ENCODE data around the gene ZNF532.

Gene ZNF532

DNA sequence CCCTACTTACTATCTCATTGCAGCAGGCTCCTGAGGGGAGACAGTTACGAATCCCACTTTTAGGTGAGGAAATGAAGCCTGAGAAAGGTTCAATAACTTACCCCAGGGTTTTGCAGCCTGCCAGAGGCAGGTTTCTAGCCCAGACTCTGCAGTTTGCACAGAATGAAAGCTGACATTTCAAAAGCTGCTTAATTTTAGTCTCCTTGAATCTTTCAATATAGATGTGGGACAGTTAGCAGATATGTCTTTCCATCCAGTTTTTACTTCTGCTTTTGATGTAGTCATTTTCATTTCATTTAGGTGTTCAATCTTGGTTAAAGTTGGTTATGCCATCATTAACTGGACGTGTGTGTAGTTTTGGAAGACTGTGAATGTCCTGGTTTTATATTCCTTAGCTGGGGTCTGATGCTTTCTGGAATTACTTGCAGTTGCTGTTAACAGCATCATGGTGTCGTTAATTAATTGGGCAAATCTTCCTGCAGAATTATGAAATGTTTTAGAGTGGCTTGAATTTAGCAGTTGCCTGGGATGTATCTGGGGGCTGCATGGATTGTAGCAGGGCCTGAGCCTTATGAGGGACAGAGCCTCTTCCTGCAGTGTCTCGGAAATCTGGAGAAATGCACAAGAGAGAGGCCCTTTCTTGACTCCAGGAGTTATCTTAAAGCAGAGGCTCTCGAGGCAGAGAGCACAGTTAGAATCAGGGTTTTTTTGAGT is 100.8 kb downstream of the ZNF532 start:
- Histone ChIP-seq H3K4me1 (ENCODE audit: control insufficient read depth, insufficient read depth, low read length) (no peaks in the 10 kb centered on the region), H3K4me3 (ENCODE audit: low read length) (no peak overlapping the region), H3K36me3 (ENCODE audit: control insufficient read depth, insufficient read depth, low read length) (no peaks in the 10 kb centered on the region), H3K9me3 (ENCODE audit: control insufficient read depth, low read length) (no peaks in the 10 kb centered on the region), H3K27me3 (ENCODE audit: control insufficient read depth, insufficient read depth, low read length) (no peaks in the 10 kb centered on the region), H3K9ac (ENCODE audit: low read length) (no peak overlapping the region)

DNA sequence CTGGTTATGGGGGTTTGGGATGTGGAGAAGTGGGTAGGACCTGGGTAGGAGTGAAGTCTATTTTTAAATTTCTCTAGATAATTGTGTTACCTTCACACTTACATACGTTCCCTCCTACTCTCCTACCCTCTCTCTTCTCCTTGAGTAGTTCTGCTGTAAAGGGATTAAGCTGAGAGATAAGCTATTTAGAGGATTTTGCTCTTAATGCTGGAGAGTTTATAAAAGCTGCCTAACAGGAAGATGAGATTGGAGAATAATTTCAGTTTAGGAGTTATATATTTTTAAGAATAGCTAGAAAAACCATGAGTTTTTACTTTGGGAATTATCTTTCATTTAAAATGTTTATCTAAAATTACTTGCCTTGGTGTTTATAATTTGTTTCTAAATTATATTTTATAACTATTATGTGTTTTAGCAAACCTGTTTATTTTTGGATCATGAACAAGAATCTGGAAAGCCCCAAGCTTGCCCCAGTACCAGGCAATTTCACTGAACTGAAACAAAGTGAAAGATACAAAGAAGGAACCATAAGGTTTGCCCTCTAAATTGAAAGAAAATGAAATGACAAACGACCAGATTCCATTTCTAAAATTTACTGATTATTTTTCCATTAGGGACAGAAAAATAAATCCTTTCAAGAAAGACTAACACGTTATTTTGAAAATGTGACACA is 101.5 kb downstream of the ZNF532 start:
- H3K9ac ChIP-seq (ENCODE audit: low read length), result no peak overlapping the region
- H3K36me3 ChIP-seq (ENCODE audit: control insufficient read depth, insufficient read depth, low read length), result no peaks in the 10 kb centered on the region
- H3K4me1 ChIP-seq (ENCODE audit: control insufficient read depth, insufficient read depth, low read length), result no peaks in the 10 kb centered on the region
- H3K9me3 ChIP-seq (ENCODE audit: control insufficient read depth, low read length), result no peaks in the 10 kb centered on the region
- no peak overlapping the region for H3K4me3 ChIP-seq (ENCODE audit: low read length)
- H3K27me3 ChIP-seq (ENCODE audit: control insufficient read depth, insufficient read depth, low read length), result no peaks in the 10 kb centered on the region

DNA sequence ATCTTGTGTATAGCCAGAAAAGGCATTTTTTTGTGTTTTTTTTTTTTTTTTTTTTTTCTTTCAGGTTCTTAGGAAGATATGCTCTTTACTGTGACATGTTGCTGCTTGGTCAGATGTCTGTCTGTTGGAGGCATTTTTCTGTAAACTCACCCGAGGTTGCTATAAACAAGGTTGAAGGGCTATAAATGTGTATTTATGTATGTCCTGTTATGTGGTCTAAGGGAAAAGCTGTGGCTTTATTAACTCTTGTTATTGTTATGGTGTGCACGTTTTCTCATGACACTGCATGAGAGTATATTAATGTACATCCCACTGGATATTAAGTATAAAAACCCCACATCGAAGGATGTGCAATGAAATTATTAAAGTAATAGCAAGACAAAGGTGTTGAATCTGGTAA is 102.0 kb downstream of the ZNF532 start:
- H3K27me3 ChIP-seq (ENCODE audit: control insufficient read depth, insufficient read depth, low read length), result no peaks in the 10 kb centered on the region
- H3K9ac ChIP-seq (ENCODE audit: low read length), result no peak overlapping the region
- no peak overlapping the region for H3K4me3 ChIP-seq (ENCODE audit: low read length)
- H3K36me3 ChIP-seq (ENCODE audit: control insufficient read depth, insufficient read depth, low read length), result no peaks in the 10 kb centered on the region
- no peaks in the 10 kb centered on the region for H3K4me1 ChIP-seq (ENCODE audit: control insufficient read depth, insufficient read depth, low read length)
- no peaks in the 10 kb centered on the region for H3K9me3 ChIP-seq (ENCODE audit: control insufficient read depth, low read length)

DNA sequence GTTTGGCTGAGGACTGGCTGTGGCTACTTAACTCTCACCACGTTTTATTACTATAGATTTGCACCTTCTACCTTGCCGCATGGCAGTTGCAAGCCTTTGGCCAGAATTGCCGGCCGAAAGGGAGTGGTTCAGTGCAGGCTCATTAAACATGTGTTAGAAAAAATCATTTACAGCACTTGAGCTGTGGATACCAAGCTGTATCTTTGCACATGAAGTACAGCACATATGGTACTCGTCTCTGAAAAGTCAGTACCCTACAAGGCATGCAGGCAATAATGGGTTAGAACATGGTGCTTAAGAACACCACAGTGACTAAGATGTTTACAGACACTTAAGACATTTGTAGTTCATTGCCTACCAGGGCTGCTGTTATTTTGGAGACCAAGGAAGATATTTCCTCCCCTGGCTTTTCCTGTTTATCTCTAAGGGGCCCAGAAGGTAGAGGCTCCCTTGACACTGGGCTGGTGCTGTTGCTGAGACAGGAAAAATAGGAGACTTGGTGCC is 103.1 kb downstream of the ZNF532 start:
- H3K27me3 ChIP-seq (ENCODE audit: control insufficient read depth, insufficient read depth, low read length), result no peaks in the 10 kb centered on the region
- no peaks in the 10 kb centered on the region for H3K36me3 ChIP-seq (ENCODE audit: control insufficient read depth, insufficient read depth, low read length)
- no peaks in the 10 kb centered on the region for H3K9me3 ChIP-seq (ENCODE audit: control insufficient read depth, low read length)
- no peaks in the 10 kb centered on the region for H3K4me1 ChIP-seq (ENCODE audit: control insufficient read depth, insufficient read depth, low read length)
- H3K4me3 ChIP-seq (ENCODE audit: low read length), result no peak overlapping the region
- no peak overlapping the region for H3K9ac ChIP-seq (ENCODE audit: low read length)

DNA sequence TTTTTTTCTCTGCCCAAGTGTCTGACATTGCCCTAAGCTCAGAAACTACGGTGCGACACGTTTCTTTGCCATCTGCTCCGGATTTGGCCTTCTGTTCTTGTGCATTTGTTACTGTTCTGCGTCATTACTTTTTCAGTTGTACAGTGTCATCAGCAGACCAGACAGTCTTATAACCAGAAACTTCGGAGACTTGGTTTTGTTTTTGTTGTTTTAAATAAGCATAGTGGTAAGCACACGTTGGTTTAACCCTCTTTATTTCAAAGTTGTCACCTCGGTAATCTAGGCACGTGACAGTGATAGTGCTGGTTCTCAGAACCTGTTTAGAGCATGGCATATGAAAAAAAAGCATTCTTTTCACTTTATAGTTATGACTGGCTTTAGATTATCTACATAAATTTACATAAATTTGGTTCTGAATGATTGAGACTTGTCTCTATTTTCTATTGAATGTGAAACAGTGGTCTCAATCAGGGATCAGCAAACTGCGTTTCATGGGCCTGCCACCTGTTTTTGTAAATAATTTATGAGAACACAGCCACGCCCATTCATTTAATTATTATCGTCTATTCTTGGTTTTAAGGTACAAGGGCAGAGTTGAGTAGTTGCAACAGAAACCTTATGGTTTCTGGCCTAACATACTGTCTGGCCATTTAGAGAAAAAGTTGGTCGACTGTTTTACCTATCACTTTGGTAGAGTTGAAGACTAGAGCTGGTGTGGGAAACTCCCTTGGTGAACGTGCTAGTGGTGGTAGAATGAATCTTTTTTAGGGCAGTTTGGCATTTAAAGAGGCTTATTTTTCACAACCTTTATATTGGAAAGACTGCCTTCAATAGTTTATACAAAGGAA is 106.5 kb downstream of the ZNF532 start:
- H3K36me3 ChIP-seq (ENCODE audit: control insufficient read depth, insufficient read depth, low read length), result no peaks in the 10 kb centered on the region
- H3K4me1 ChIP-seq (ENCODE audit: control insufficient read depth, insufficient read depth, low read length), result no peaks in the 10 kb centered on the region
- H3K9ac ChIP-seq (ENCODE audit: low read length), result no peak overlapping the region
- no peaks in the 10 kb centered on the region for H3K9me3 ChIP-seq (ENCODE audit: control insufficient read depth, low read length)
- no peak overlapping the region for H3K4me3 ChIP-seq (ENCODE audit: low read length)
- no peaks in the 10 kb centered on the region for H3K27me3 ChIP-seq (ENCODE audit: control insufficient read depth, insufficient read depth, low read length)

DNA sequence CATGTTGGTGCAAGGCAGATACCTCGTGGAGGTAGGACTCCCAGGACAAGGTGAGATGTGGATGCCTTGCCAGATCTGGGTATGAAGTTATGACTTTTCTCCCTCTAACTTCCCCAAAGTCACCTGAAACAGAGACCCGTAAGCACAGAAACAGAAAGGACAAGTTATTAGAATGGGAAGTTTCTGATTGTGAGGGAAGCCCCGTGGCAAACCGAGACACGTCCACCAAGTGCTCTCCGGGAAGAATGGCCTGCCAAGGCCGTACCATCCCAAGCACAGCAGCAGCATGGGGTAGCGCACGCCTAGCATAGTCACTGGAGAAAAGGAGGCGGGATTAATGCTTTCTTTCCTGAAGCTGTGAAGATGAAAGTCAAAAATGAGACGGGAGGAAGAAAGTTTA is 110.6 kb downstream of the ZNF532 start:
- H3K9me3 ChIP-seq (ENCODE audit: control insufficient read depth, low read length), result no peaks in the 10 kb centered on the region
- H3K9ac ChIP-seq (ENCODE audit: low read length), result no peak overlapping the region
- H3K4me3 ChIP-seq (ENCODE audit: low read length), result no peak overlapping the region
- no peaks in the 10 kb centered on the region for H3K27me3 ChIP-seq (ENCODE audit: control insufficient read depth, insufficient read depth, low read length)
- no peaks in the 10 kb centered on the region for H3K36me3 ChIP-seq (ENCODE audit: control insufficient read depth, insufficient read depth, low read length)
- peaks cover 4% of the 10 kb centered on the region for H3K4me1 ChIP-seq (ENCODE audit: control insufficient read depth, insufficient read depth, low read length)

DNA sequence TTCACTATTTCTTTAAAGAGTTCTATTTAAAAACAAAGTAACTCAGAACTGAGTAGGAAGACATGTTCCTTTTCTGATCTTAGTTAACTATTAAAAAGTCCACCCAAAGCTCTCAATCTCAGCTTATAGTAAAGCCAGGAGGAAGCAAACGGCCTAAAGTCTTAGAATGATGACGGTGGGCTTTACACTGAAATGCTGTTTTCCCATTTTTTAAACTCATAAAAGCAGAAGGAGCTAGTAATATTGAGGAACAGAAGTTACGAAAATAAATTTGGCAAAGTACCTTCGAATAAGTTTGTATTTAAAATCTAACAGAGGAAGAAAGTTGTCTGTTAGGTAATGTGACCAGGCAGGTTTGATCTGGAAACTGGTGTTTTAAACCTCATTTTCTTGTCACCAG is 111.1 kb downstream of the ZNF532 start:
- no peaks in the 10 kb centered on the region for H3K27me3 ChIP-seq (ENCODE audit: control insufficient read depth, insufficient read depth, low read length)
- no peaks in the 10 kb centered on the region for H3K36me3 ChIP-seq (ENCODE audit: control insufficient read depth, insufficient read depth, low read length)
- no peak overlapping the region for H3K9ac ChIP-seq (ENCODE audit: low read length)
- H3K4me3 ChIP-seq (ENCODE audit: low read length), result no peak overlapping the region
- H3K9me3 ChIP-seq (ENCODE audit: control insufficient read depth, low read length), result no peaks in the 10 kb centered on the region
- H3K4me1 ChIP-seq (ENCODE audit: control insufficient read depth, insufficient read depth, low read length), result peaks cover 4% of the 10 kb centered on the region

DNA sequence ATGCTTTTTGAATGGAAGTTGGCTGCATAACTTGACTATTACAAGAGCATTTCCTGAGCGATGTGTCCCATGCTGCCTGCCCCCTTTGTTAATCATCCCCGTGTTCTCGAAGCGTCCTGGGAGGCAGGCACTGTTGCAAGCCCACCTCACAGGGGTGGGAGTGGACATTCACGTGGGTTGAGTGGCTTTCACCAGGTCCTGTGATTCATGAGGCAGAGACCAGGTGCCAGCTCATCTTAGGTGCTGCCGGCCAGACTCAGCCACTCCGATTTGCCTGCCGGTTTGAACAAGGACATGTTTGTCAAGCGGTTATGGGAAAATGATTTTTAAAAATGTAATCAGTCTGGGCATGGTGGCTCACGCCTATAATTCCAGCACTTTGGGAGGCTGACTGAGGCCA is 112.5 kb downstream of the ZNF532 start:
- H3K4me1 ChIP-seq (ENCODE audit: control insufficient read depth, insufficient read depth, low read length), result peaks cover 4% of the 10 kb centered on the region
- H3K9me3 ChIP-seq (ENCODE audit: control insufficient read depth, low read length), result no peaks in the 10 kb centered on the region
- no peaks in the 10 kb centered on the region for H3K27me3 ChIP-seq (ENCODE audit: control insufficient read depth, insufficient read depth, low read length)
- no peaks in the 10 kb centered on the region for H3K36me3 ChIP-seq (ENCODE audit: control insufficient read depth, insufficient read depth, low read length)
- H3K4me3 ChIP-seq (ENCODE audit: low read length), result no peak overlapping the region
- H3K9ac ChIP-seq (ENCODE audit: low read length), result no peak overlapping the region

DNA sequence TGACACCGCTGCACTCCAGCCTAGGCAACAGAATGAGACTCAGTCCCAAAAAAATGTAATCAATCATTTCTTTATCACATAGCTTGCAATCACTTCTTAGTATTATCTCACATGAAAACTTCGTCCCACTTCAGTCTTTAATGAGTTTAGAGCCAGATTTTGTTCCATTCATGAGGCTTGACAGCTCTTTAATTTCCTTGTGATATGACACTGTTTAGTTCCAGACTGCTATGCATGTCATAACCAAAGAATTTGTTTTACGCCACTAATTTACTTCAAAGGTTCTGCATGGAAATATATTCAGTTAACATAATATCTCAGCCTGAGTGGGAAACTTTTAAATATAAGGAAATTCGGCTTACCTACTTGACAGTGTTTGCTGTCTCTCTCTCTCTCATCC is 113.1 kb downstream of the ZNF532 start:
- Histone ChIP-seq H3K9me3 (ENCODE audit: control insufficient read depth, low read length) (no peaks in the 10 kb centered on the region), H3K4me1 (ENCODE audit: control insufficient read depth, insufficient read depth, low read length) (peaks cover 4% of the 10 kb centered on the region), H3K36me3 (ENCODE audit: control insufficient read depth, insufficient read depth, low read length) (no peaks in the 10 kb centered on the region), H3K27me3 (ENCODE audit: control insufficient read depth, insufficient read depth, low read length) (no peaks in the 10 kb centered on the region), H3K4me3 (ENCODE audit: low read length) (no peak overlapping the region), H3K9ac (ENCODE audit: low read length) (no peak overlapping the region)

DNA sequence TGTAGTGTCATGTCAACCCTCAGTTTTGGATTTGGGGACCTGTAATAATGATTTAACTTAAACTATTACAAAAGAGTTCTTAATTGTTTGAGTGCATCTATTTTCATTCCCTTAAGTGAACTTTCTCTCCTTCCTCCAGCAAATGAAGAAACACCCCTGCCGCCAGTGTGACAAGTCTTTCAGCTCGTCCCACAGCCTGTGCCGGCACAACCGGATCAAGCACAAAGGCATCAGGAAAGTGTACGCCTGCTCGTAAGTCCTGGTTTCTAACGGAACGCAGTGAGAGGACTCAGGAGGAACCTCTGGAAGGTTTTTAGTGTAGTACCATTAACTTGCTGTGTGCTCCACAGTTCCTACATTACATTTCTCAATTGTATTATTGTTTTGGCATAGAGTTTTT is 114.2 kb downstream of the ZNF532 start:
- Histone ChIP-seq H3K9me3 (ENCODE audit: control insufficient read depth, low read length) (no peaks in the 10 kb centered on the region), H3K36me3 (ENCODE audit: control insufficient read depth, insufficient read depth, low read length) (no peaks in the 10 kb centered on the region), H3K9ac (ENCODE audit: low read length) (no peak overlapping the region), H3K4me3 (ENCODE audit: low read length) (no peak overlapping the region), H3K4me1 (ENCODE audit: control insufficient read depth, insufficient read depth, low read length) (peaks cover 4% of the 10 kb centered on the region), H3K27me3 (ENCODE audit: control insufficient read depth, insufficient read depth, low read length) (no peaks in the 10 kb centered on the region)

DNA sequence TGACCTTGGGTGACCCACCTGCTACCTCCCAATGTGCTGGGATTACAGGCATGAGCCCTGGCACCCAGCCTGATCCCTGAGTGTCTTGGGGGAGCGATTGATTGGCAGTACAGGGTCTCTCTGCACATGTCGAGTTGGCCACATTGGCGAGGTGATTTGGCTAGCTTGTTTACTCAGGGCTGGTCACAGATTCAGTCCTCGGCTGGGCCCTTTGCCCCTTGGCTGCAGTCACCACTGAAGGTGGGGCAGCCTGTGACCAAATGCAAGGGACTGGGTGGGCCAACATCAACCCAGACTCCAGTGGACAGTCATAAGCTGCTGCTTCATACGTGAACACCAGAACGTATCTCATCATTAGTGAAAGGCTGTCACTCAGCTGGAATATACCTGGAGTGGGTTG is 114.9 kb downstream of the ZNF532 start:
- Histone ChIP-seq H3K4me1 (ENCODE audit: control insufficient read depth, insufficient read depth, low read length) (peaks cover 4% of the 10 kb centered on the region), H3K9me3 (ENCODE audit: control insufficient read depth, low read length) (no peaks in the 10 kb centered on the region), H3K4me3 (ENCODE audit: low read length) (no peak overlapping the region), H3K9ac (ENCODE audit: low read length) (no peak overlapping the region), H3K27me3 (ENCODE audit: control insufficient read depth, insufficient read depth, low read length) (no peaks in the 10 kb centered on the region), H3K36me3 (ENCODE audit: control insufficient read depth, insufficient read depth, low read length) (no peaks in the 10 kb centered on the region)

DNA sequence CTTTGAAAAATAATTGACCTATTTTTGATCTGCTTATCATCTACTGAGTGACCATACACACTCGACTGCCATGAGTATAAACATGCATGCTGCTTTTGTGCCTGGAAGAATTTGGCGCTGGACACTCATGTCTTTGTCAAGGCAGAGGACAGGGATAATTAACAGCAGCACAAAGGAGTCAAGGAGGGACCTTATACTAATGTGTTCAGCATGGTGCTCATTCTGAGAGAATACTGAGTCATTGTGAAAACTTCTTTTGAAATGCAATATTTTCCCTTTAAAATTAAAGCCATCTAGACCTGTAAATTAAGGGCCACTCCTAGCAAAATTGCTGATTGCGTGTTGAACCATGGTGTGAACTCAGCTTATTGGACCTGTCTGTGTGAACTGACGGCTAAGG is 116.3 kb downstream of the ZNF532 start:
- H3K4me3 ChIP-seq (ENCODE audit: low read length), result no peak overlapping the region
- no peaks in the 10 kb centered on the region for H3K27me3 ChIP-seq (ENCODE audit: control insufficient read depth, insufficient read depth, low read length)
- H3K4me1 ChIP-seq (ENCODE audit: control insufficient read depth, insufficient read depth, low read length), result peaks cover 4% of the 10 kb centered on the region
- no peaks in the 10 kb centered on the region for H3K9me3 ChIP-seq (ENCODE audit: control insufficient read depth, low read length)
- H3K36me3 ChIP-seq (ENCODE audit: control insufficient read depth, insufficient read depth, low read length), result no peaks in the 10 kb centered on the region
- no peak overlapping the region for H3K9ac ChIP-seq (ENCODE audit: low read length)
